ENCODE measurements around the gene CELSR1.

DNA sequence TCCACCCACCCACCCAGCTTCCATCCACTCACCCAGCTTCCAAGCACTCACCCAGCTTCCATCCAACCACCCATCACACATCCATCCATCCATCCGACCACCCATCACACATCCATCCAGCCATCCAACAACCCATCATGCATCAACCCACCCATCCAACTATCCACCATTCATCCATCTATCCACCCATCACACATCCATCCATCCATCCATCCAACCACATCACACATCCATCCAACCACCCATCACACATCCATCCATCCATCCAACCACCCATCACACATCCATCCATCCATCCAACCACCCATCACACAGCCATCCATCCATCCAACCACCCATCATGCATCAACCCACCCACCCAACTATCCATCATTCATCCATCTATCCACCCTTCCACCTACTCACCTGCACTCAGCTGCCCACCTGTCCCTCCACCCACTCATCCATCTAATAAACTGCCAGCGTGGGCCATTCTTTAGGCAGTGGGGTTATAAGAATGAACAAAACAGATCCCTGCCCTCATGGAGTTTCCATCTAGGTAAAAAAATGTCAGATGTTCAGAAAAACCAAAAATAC is 88.2 kb downstream of the CELSR1 start:
- no peak for TF ChIP-seq POLR2AphosphoS5 (IDR thresholded peaks at IDR 0.05; ENCODE audit: low read depth, low read length)
- no peak for TF ChIP-seq TAF1 (IDR thresholded peaks at IDR 0.05; ENCODE audit: borderline replicate concordance, low read depth, low read length)
- TF ChIP-seq POLR2A (IDR thresholded peaks at IDR 0.05; ENCODE audit: low read depth, low read length), result no peak

Measured in GM12892 (cell line).